Right renal cortex interstitium (tissue), 3 donors: ENCODE measurements around the gene ALKBH4. TPM values are rescaled to one million over a fixed set of nuclear protein-coding genes. Genes with fewer than 3 reads are reported as not detected.
"Not testable (repeated sequence)": the region's sequence is repeated elsewhere in the genome, so short reads cannot be mapped to it uniquely, and the experiment has no call there.

Experiments used
- DNase-seq, 3 donors: peaks; one replicate each; pipeline ENCODE4 v3.0.0-alpha.2; 2013; ENCODE audit warnings: low read depth in 3 of 3, low spot score in 2 of 3
- polyA plus RNA-seq, 3 donors: library from polyadenylated mRNA; unstranded; fragments of 120-200 nt; gene quantifications; one replicate each; pipeline ENCODE4 v1.2.1, GENCODE V29; 2013; ENCODE audit not compliant: insufficient read length in 3 of 3

The ALKBH4 gene
- polyA plus RNA-seq, 3 donors = 9.7 to 12.3 (median 9.7) TPM

DNA sequence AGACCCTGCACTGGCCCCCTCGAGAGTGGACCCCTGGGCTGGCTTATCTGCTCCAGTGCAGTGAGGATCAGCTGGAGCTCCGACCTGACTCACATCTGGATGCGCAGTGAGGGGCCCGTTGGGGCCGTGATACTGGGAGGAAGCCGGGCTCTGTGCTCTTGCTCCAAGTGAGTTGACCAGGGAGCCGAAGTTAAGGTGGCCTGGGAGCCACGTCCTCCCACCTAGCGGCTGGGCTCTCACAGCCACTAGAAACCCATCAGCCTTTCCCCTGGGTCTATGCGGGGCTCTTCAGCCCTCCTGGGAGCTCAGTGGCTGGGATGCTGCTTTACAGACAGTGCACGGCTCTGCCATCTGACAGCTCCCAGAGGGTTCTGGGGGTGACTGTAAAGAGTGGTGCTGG, 9.1 kb downstream of the ALKBH4 start:
- DNase-seq = no peak

GRCh38 chr7:102454932-102455331, 9.7 kb downstream of the ALKBH4 start:
- DNase-seq = not testable (repeated sequence)

DNA sequence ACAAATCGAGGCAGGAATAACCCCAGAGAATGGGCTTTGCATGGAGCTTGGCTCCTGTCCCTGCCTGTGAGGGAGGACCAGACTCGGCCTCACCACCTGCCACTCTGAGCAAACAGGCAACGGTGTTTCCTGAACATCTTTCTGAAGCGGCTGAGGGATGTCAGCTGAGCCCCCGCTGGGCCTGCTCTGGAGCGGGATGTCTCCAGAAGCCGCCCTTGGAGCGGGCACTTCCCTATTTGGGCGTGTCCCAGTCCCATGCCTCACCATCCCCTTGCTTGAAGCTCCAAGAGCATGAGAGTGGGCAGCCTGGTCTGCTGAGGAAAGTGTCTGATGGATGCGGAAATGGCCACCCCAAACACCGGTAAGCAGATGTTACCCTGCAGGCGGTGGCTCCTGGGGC, 10.2 kb downstream of the ALKBH4 start:
- no peak for DNase-seq

DNA sequence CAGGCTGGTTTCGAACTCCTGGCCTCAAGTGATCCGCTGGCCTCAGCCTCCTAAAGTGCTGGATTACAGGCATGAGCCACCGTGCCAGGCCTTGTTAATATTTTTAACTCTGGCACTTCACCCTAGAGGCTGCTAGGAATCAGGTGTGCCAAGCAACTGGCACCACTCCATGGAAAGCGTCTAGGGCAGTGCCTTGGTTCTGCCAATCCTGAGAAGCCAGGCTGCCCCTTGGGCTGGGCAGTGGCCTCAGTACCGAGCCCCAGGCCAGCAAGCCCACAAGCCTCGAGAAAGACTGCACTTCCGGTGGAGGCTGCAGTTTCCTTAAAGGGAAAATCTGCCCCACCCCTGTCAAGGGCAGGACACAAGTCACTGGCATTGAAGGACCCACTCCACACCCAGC, 11.3 kb downstream of the ALKBH4 start:
- no peak for DNase-seq

GRCh38 chr7:102452451-102452850, 12.2 kb downstream of the ALKBH4 start:
- no peak for DNase-seq

DNA sequence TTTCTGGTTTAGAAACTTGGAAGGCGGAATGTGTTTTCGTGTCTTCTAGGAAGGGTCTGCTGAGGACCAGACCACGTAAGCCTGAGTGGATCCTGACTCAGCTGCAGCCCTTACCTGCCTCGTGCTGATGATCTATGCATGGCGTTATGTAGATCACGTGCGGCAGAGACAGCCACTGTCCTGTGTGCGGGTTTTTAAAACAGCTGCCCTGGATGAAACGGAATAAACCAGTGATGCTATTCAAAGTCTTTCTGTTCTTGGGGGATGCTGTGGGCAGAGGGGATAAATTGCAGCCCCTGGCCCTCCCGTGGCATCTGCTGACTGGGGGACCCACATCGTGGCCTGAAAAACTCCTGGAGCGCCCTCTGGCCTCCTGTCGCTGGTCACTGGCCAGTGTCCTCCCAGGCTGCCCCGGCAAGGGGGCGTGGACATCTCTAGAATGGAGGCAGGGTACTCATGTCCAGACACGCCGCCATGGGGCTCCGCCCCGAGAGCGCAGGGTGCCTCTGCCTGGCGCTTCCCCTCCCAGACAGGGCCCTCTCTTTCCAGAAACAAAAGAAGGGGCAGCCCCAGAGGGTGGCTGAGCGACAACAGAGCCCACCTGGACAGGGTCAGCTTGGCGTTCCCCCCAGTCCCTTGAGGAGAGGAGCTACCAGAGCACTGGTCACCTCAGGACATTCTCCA, 13.2 kb downstream of the ALKBH4 start:
- no peak for DNase-seq

DNA sequence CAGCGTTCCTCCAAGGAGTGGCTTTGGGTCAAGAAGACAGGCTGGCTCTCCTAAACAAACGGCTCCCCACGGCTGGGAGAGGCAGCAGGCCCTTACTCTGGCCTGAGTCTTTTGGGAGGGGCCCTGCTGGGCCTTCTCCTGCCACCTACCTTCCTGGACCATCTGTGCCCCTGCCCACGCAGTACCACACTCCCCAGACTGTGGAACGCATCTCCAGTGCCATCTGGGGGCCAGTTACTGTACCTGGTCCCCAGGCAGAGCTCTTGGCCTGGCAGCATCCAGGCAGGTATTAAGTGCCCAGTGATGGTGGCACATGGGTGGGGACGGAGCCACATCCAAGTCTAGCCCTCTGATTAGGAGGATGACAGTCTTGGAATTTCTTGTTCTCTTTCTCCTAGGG, 14.4 kb downstream of the ALKBH4 start:
- no peak for DNase-seq

GRCh38 chr7:102449136-102449535, 15.5 kb downstream of the ALKBH4 start:
- DNase-seq = no peak

DNA sequence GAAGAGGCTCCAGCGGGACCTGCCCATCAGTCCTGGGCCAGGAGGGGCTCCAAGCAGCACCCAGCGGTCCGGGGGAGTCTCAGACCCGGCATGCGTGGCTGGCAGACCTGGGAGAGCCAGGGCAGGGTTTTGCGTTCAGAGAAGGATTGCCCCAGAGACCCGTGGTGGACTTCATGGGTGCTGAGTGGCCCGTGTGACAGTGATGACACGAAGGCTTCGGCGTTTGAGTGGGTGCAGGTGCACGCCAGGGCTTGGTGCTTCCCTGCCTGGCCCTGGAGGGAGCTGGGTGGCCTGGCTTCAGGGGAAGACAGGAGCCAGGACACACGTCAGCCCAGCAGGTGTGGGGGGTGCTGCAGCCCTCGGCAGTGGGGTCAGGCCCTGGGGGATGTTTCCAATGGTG, 17.4 kb downstream of the ALKBH4 start:
- no peak for DNase-seq

DNA sequence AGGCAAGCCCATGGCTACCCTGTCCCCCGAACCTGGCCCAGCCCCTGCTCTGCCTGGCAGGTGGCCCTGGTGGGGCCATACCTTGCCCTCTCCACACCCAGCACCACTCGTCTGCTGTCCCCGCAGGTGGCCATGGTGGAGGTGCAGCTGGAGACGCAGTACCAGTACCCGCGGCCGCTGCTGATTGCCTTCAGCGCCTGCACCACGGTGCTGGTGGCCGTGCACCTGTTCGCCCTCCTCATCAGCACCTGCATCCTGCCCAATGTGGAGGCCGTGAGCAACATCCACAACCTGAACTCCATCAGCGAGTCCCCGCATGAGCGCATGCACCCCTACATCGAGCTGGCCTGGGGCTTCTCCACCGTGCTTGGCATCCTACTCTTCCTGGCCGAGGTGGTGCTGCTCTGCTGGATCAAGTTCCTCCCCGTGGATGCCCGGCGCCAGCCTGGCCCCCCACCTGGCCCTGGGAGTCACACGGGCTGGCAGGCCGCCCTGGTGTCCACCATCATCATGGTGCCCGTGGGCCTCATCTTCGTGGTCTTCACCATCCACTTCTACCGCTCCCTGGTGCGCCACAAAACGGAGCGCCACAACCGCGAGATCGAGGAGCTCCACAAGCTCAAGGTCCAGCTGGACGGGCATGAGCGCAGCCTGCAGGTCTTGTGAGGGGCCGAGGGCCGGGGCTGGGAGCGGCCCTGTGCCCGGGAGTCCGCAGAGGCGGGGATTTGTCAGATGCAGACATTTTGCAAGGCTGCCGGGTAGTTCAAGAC, 18.1 kb downstream of the ALKBH4 start:
- DNase-seq = no peak

GRCh38 chr7:102445674-102446071, 19.0 kb downstream of the ALKBH4 start:
- no peak for DNase-seq

GRCh38 chr7:102444961-102445673, 19.5 kb downstream of the ALKBH4 start:
- DNase-seq = no peak

GRCh38 chr7:102439963-102440795, 24.5 kb downstream of the ALKBH4 start:
- DNase-seq = no peak

DNA sequence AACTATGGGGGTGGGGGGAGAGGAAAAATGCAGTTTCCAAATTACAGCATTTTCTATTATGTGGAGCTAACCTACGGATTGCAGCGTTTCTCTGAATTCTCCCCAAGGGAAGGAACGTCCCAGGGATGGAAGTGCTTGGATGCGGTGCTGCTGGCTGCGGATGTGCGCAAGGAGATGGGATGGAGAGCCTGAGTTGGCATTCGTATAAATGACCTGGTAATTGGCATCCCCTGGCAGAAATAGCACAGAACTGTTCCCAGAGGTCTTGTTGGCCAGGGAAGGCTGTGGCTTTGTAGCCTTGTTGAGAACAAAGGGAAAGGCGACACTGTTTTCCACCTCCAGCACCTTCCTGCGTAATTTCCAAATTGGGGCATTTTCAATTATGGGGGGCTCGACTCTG, 28.5 kb downstream of the ALKBH4 start:
- DNase-seq = no peak

- DNase-seq = no peak
These were observed 30.6 kb downstream of the ALKBH4 start for GRCh38 chr7:102434039-102434486.

GRCh38 chr7:102433219-102434038, 31.2 kb downstream of the ALKBH4 start, which contains the start of gene ORAI2:
ORAI2 (plus strand) TSS chr7:102433575; CDS start chr7:102438957, 5,382 bp downstream.
- no peak for DNase-seq

GRCh38 chr7:102432442-102433218, 32.0 kb downstream of the ALKBH4 start:
- DNase-seq = no peak

- DNase-seq = no peak
These were observed 32.9 kb downstream of the ALKBH4 start for GRCh38 chr7:102431617-102432298.
